HL-60 (cell line): ENCODE results near the gene GFI1.

Experiments
- POLR2AphosphoS5 ChIP-seq: IDR thresholded peaks from 2 replicates; pipeline ENCODE4 v1.6.1; 2012; ENCODE audit warnings: low read depth
- TF ChIP-seq, protein P1 (sequence below): IDR thresholded peaks from one replicate; pipeline ENCODE4 v1.5.1; 2011; ENCODE audit warnings: low read length, control low read depth, inconsistent platforms; ENCODE audit not compliant: insufficient read depth

DNA sequence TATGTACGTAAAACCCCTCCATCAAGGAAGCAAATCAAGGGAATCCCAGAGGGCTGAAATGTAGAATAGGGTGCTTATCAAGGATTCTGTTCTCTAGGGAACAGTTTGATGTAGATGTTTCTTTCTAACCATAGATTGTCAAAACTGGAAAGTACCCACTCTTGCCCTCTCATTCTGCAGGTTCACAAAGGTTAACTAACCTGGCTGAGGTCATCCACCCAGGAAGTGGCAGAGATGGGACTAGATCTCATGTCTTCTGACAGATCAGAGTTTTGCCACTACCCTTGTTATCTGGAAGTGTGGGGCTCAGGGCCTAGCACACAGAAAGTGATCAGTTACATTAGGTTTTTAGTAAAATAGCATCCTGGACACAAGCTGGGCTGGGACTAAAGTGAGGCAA, 47.4 kb downstream of the GFI1 start:
- TF ChIP-seq, protein P1, sequence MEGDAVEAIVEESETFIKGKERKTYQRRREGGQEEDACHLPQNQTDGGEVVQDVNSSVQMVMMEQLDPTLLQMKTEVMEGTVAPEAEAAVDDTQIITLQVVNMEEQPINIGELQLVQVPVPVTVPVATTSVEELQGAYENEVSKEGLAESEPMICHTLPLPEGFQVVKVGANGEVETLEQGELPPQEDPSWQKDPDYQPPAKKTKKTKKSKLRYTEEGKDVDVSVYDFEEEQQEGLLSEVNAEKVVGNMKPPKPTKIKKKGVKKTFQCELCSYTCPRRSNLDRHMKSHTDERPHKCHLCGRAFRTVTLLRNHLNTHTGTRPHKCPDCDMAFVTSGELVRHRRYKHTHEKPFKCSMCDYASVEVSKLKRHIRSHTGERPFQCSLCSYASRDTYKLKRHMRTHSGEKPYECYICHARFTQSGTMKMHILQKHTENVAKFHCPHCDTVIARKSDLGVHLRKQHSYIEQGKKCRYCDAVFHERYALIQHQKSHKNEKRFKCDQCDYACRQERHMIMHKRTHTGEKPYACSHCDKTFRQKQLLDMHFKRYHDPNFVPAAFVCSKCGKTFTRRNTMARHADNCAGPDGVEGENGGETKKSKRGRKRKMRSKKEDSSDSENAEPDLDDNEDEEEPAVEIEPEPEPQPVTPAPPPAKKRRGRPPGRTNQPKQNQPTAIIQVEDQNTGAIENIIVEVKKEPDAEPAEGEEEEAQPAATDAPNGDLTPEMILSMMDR: no peak
- no peak for TF ChIP-seq POLR2AphosphoS5
